DND-41 (cell line): ENCODE data around the gene NXN.

ENCODE experiments used
- EZH2 ChIP-seq: IDR thresholded peaks from 3 replicates; pipeline ENCODE4 v1.6.1; 2012; ENCODE audit warnings: borderline replicate concordance, low read depth, mild to moderate bottlenecking, moderate library complexity, low read length, inconsistent platforms; ENCODE audit not compliant: severe bottlenecking
- TF ChIP-seq, protein P1 (sequence below): IDR thresholded peaks from 2 replicates; pipeline ENCODE4 v1.5.1; 2012; ENCODE audit warnings: borderline replicate concordance, low read length, moderate library complexity, mild to moderate bottlenecking; ENCODE audit not compliant: poor library complexity, severe bottlenecking; ENCODE audit errors: extremely low read depth

DNA sequence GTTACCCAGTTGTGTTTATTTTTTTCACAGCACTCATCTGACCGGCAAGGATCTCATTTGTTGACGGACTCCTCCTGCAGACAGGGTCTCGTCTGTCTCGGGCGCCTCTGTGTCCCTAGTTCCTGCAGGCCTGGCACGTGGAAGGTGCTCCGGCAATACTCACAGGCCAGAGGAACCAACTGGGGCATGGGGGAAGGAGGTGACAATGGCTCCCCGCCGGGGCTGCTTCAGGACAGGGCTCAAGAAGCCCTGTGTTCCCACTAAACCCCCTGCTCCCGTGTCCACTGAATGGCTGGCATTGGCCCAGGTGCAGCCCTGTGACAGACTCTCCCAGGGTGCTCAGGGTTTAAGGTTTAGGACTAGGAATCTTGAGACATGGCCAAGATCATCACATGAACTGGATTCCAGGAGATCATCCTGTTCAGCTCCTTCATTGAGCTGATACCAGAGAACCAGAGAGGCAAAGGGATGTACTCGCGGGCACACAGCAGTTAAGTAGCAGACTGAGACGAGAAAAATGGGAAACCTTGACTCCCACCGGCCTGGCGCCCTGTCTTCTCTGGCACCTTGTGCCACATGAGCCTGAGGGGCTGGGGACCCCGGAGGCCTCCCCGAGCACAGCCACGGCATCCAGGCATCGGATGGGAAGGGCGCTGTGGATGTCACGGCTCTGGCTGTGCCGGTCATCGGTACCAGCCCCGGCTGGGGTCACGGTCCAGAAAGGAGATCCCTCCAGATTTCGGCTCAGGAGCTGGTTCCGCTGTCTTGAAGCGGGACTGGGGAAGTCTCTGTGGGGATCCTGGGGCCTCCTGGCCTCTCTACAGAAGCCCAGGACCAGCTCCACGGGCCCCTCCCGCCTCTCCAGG, 46.4 kb upstream of the NXN start:
- TF ChIP-seq, protein P1, sequence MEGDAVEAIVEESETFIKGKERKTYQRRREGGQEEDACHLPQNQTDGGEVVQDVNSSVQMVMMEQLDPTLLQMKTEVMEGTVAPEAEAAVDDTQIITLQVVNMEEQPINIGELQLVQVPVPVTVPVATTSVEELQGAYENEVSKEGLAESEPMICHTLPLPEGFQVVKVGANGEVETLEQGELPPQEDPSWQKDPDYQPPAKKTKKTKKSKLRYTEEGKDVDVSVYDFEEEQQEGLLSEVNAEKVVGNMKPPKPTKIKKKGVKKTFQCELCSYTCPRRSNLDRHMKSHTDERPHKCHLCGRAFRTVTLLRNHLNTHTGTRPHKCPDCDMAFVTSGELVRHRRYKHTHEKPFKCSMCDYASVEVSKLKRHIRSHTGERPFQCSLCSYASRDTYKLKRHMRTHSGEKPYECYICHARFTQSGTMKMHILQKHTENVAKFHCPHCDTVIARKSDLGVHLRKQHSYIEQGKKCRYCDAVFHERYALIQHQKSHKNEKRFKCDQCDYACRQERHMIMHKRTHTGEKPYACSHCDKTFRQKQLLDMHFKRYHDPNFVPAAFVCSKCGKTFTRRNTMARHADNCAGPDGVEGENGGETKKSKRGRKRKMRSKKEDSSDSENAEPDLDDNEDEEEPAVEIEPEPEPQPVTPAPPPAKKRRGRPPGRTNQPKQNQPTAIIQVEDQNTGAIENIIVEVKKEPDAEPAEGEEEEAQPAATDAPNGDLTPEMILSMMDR: no peak
- no peak for TF ChIP-seq EZH2
